H1 (cell line): ENCODE measurements around the gene PDK2. TPM values are rescaled to one million over a fixed set of nuclear protein-coding genes. Genes with fewer than 3 reads are reported as not detected.

ENCODE experiments used
- CTCF ChIA-PET: fragments of 300-600 bp; sonication (Branson Sonifier 250); formaldehyde crosslinking; loops from one replicate; lab custom pipeline; 2021; ENCODE audit not compliant: partially characterized antibody; lab: Charles Lee
- POLR2A ChIA-PET: fragments of 300-600 bp; sonication (Branson Sonifier 250); formaldehyde crosslinking; loops from one replicate; lab custom pipeline; 2021; ENCODE audit warnings: inconsistent platforms; ENCODE audit not compliant: partially characterized antibody; lab: Charles Lee
- DNase-seq, 2 experiments: peaks; one replicate each; pipeline versions ENCODE4 v3.0.0 to v3.0.0-alpha.2; 2010 to 2022; ENCODE audit warnings: low spot score in 2 of 2, low read depth in 1 of 2, mixed read lengths in 1 of 2
- FAIRE-seq: peaks from 2 replicates; lab custom pipeline; 2011; peaks lifted over from hg19 to GRCh38; lab: Jason Lieb, UNC
- H2AFZ ChIP-seq: 2 replicates; pipeline ENCODE4 v1.8.1; 2012; ENCODE audit warnings: low read length, inconsistent platforms
- H2AK5ac ChIP-seq: 2 replicates; pipeline ENCODE4 v1.6.1; 2013; ENCODE audit warnings: low read depth, low read length
- H2BK120ac ChIP-seq: replicated peaks from 2 replicates; pipeline ENCODE3; 2013; ENCODE audit warnings: low read depth, low read length, inconsistent platforms
- H2BK12ac ChIP-seq: 2 replicates; pipeline ENCODE4 v1.6.1; 2013; ENCODE audit warnings: low read depth, low read length
- H2BK15ac ChIP-seq: 2 replicates; pipeline ENCODE4 v1.6.1; 2013; ENCODE audit warnings: low read length
- H2BK20ac ChIP-seq: 2 replicates; pipeline ENCODE4 v1.6.1; 2013; ENCODE audit warnings: low read length
- H2BK5ac ChIP-seq: 2 replicates; pipeline ENCODE4 v1.6.1; 2013; ENCODE audit warnings: low read depth, low read length
- H3K14ac ChIP-seq: 2 replicates; pipeline ENCODE4 v1.6.1; 2013; ENCODE audit warnings: inconsistent platforms; ENCODE audit not compliant: insufficient read length
- H3K18ac ChIP-seq: 2 replicates; pipeline ENCODE4 v1.6.1; 2013; ENCODE audit warnings: low read length; ENCODE audit errors: extremely low read depth
- H3K23ac ChIP-seq: 2 replicates; pipeline ENCODE4 v1.6.1; 2013; ENCODE audit warnings: inconsistent platforms; ENCODE audit not compliant: insufficient read length
- H3K23me2 ChIP-seq: 2 replicates; pipeline ENCODE4 v1.6.1; 2013; ENCODE audit warnings: low read depth, low read length
- H3K27ac ChIP-seq: 2 replicates; pipeline ENCODE4 v1.6.1; 2011; ENCODE audit warnings: low read depth, low read length, inconsistent platforms
- H3K27me3 ChIP-seq, 4 experiments: replicated peaks in 1 of 4; 1 replicate in 1 of 4; 2 replicates in 3 of 4; pipeline versions ENCODE4 v1.6.1 to v1.8.1; 2011 to 2013; ENCODE audit warnings: low read length in 3 of 4, mild to moderate bottlenecking in 3 of 4, inconsistent platforms in 2 of 4, mixed read lengths in 2 of 4, moderate library complexity in 1 of 4; ENCODE audit not compliant: control insufficient read depth in 3 of 4, insufficient read depth in 3 of 4; ENCODE audit errors: extremely low read depth in 1 of 4
- H3K36me3 ChIP-seq, 4 experiments: 2 replicates each; pipeline versions ENCODE4 v1.6.1 to v1.8.1; 2011 to 2013; ENCODE audit warnings: mild to moderate bottlenecking in 4 of 4, low read length in 3 of 4, moderate library complexity in 2 of 4, control low read depth in 1 of 4, inconsistent platforms in 1 of 4; ENCODE audit not compliant: insufficient read depth in 4 of 4, control insufficient read depth in 2 of 4
- H3K4ac ChIP-seq: replicated peaks from 2 replicates; pipeline ENCODE3; 2013; ENCODE audit warnings: low read length, low read depth, mixed read lengths, inconsistent platforms; ENCODE audit not compliant: insufficient read length
- H3K4me1 ChIP-seq, 4 experiments: replicated peaks in 1 of 4; 1 replicate in 1 of 4; 2 replicates in 3 of 4; pipeline versions ENCODE4 v1.6.1 to v1.8.1; 2011 to 2013; ENCODE audit warnings: low read length in 3 of 4, inconsistent platforms in 2 of 4, mixed read lengths in 1 of 4; ENCODE audit not compliant: insufficient read depth in 4 of 4, control insufficient read depth in 3 of 4
- H3K4me2 ChIP-seq, 2 experiments: 2 replicates each; pipeline versions ENCODE4 v1.6.1 to v1.8.1; 2011 to 2013; ENCODE audit warnings: low read depth in 2 of 2, low read length in 2 of 2, control low read depth in 1 of 2, inconsistent platforms in 1 of 2, mild to moderate bottlenecking in 1 of 2; ENCODE audit not compliant: insufficient read depth in 1 of 2
- H3K4me3 ChIP-seq, 4 experiments: fragments of 200-600, 300-600 bp in 1 of 4; sonication (generic), shearing (Covaris generic), sonication (Bioruptor Twin) in 1 of 4; 2 replicates each; pipeline versions ENCODE4 v1.5.1 to v1.8.1; 2011 to 2016; ENCODE audit warnings: low read length in 4 of 4, low read depth in 3 of 4, control low read depth in 2 of 4, inconsistent platforms in 2 of 4, mild to moderate bottlenecking in 2 of 4, mixed read lengths in 1 of 4, moderate library complexity in 1 of 4; ENCODE audit not compliant: insufficient read depth in 2 of 4; ENCODE audit errors: extremely low read depth in 1 of 4
- H3K56ac ChIP-seq: replicated peaks from 2 replicates; pipeline ENCODE3; 2013; ENCODE audit warnings: low read depth, mild to moderate bottlenecking, mixed read lengths, low read length, inconsistent platforms; ENCODE audit not compliant: insufficient read length
- H3K79me1 ChIP-seq: 2 replicates; pipeline ENCODE4 v1.6.1; 2013; ENCODE audit warnings: low read depth, low read length, control low read depth
- H3K79me2 ChIP-seq, 2 experiments: 2 replicates each; pipeline versions ENCODE4 v1.6.1 to v1.8.1; 2012 to 2013; ENCODE audit warnings: low read length in 2 of 2, mild to moderate bottlenecking in 2 of 2, inconsistent platforms in 1 of 2; ENCODE audit not compliant: insufficient read depth in 2 of 2, control insufficient read depth in 1 of 2
- H3K9ac ChIP-seq, 4 experiments: replicated peaks in 1 of 4; 1 replicate in 1 of 4; 2 replicates in 3 of 4; pipeline versions ENCODE4 v1.6.1 to v1.8.1; 2011 to 2013; ENCODE audit warnings: low read depth in 3 of 4, low read length in 3 of 4, control low read depth in 2 of 4, mild to moderate bottlenecking in 2 of 4, moderate library complexity in 2 of 4, inconsistent platforms in 1 of 4; ENCODE audit errors: extremely low read depth in 1 of 4
- H3K9me3 ChIP-seq, 2 experiments: 2 replicates each; pipeline versions ENCODE4 v1.6.1 to v1.8.1; 2012 to 2013; ENCODE audit warnings: mild to moderate bottlenecking in 2 of 2, moderate library complexity in 2 of 2, control low read depth in 1 of 2, inconsistent platforms in 1 of 2, low read depth in 1 of 2, low read length in 1 of 2, mixed read lengths in 1 of 2; ENCODE audit not compliant: insufficient read depth in 2 of 2
- H4K20me1 ChIP-seq, 2 experiments: replicated peaks in 1 of 2; 2 replicates each; pipeline versions ENCODE3 to v1.8.1; 2011 to 2013; ENCODE audit warnings: inconsistent platforms in 2 of 2, low read length in 2 of 2, mild to moderate bottlenecking in 1 of 2; ENCODE audit not compliant: insufficient read depth in 2 of 2, control insufficient read depth in 1 of 2
- H4K5ac ChIP-seq: 2 replicates; pipeline ENCODE4 v1.6.1; 2013; ENCODE audit warnings: low read length, low read depth, mixed read lengths, inconsistent platforms; ENCODE audit not compliant: insufficient read length
- H4K8ac ChIP-seq: 2 replicates; pipeline ENCODE4 v1.8.0; 2013; ENCODE audit warnings: mild to moderate bottlenecking, moderate library complexity, low read length, inconsistent platforms; ENCODE audit not compliant: insufficient read depth; ENCODE audit errors: extremely low read depth
- H4K91ac ChIP-seq: replicated peaks from 2 replicates; pipeline ENCODE3; 2013; ENCODE audit warnings: low read length, mixed read lengths, inconsistent platforms; ENCODE audit not compliant: insufficient read length
- BACH1 ChIP-seq: IDR thresholded peaks from 2 replicates; pipeline ENCODE4 v1.6.1; 2012; ENCODE audit warnings: low read length, improper control_type of control experiment
- BCL11A ChIP-seq, 2 experiments: IDR thresholded peaks; one replicate each; pipeline ENCODE4 v1.6.1; 2011; ENCODE audit warnings: low read depth in 2 of 2, low read length in 2 of 2, mild to moderate bottlenecking in 2 of 2
- CEBPB ChIP-seq: IDR thresholded peaks from 2 replicates; pipeline ENCODE4 v1.6.1; 2012; ENCODE audit warnings: low read depth, low read length
- CHD2 ChIP-seq: IDR thresholded peaks from 2 replicates; pipeline ENCODE4 v1.6.1; 2012; ENCODE audit warnings: low read length, improper control_type of control experiment
- EGR1 ChIP-seq: IDR thresholded peaks from 2 replicates; pipeline ENCODE4 v1.6.1; 2011; ENCODE audit warnings: low read depth, low read length, borderline replicate concordance
- FOSL1 ChIP-seq: IDR thresholded peaks from 2 replicates; pipeline ENCODE4 v1.6.1; 2011; ENCODE audit warnings: mild to moderate bottlenecking, low read depth, low read length, moderate library complexity; ENCODE audit not compliant: insufficient read depth
- GABPA ChIP-seq: IDR thresholded peaks from 2 replicates; pipeline ENCODE4 v1.6.1; 2011; ENCODE audit warnings: mild to moderate bottlenecking, low read length, moderate library complexity, borderline replicate concordance; ENCODE audit not compliant: insufficient read depth
- HDAC6 ChIP-seq: IDR thresholded peaks from one replicate; pipeline ENCODE4 v1.7.1; 2012; ENCODE audit warnings: low read depth, mild to moderate bottlenecking, inconsistent platforms, low read length, moderate library complexity
- POU5F1 ChIP-seq: IDR thresholded peaks from 2 replicates; pipeline ENCODE4 v1.6.1; 2011; ENCODE audit warnings: low read depth, mild to moderate bottlenecking, low read length, moderate library complexity
- RXRA ChIP-seq: IDR thresholded peaks from 2 replicates; pipeline ENCODE4 v1.6.1; 2011; ENCODE audit warnings: low read depth, mild to moderate bottlenecking, low read length, moderate library complexity; ENCODE audit not compliant: insufficient read depth
- SAP30 ChIP-seq: fragments of 300-600 bp; sonication (generic); IDR thresholded peaks from 2 replicates; pipeline ENCODE4 v1.7.1; 2012; ENCODE audit warnings: low read length, moderate library complexity, mild to moderate bottlenecking, inconsistent platforms; ENCODE audit not compliant: insufficient read depth, insufficient replicate concordance
- SIRT6 ChIP-seq: IDR thresholded peaks from one replicate; pipeline ENCODE4 v1.7.1; 2012; ENCODE audit warnings: low read length, inconsistent platforms
- SP2 ChIP-seq: IDR thresholded peaks from 2 replicates; pipeline ENCODE4 v1.6.1; 2012; ENCODE audit warnings: mild to moderate bottlenecking, low read length, inconsistent platforms
- WGBS, 2 experiments: shearing (Covaris generic) in 1 of 2; methylation state at CpG; one replicate each; pipeline versions ENCODE4 v1.1.6 to v1.1.7; 2013 to 2015; ENCODE audit warnings: low lambda C conversion rate in 2 of 2, mixed read lengths in 2 of 2, inconsistent platforms in 1 of 2, low coverage in 1 of 2, missing lambda C conversion rate in 1 of 2; ENCODE audit not compliant: insufficient replicate concordance in 2 of 2, insufficient coverage in 1 of 2, insufficient read length in 1 of 2; ENCODE audit errors: extremely low coverage in 1 of 2, missing lambda C conversion rate in 1 of 2; 5-methylcytosine and 5-hydroxymethylcytosine counted together
- polyA plus RNA-seq, 7 experiments: library from polyadenylated mRNA; depleted of rRNA in 3 of 7; stranded (reverse) in 5 of 7; unstranded in 2 of 7; fragments of >200 nt in 5 of 7; fragments of 200-250 nt in 2 of 7; gene quantifications; 1 replicate in 5 of 7; 2 replicates in 1 of 7; 4 replicates in 1 of 7; pipeline versions ENCODE4 v1.2.1 to v1.2.3, GENCODE V29; 2011 to 2013; ENCODE audit warnings: missing spikeins in 2 of 7, mixed read lengths in 2 of 7
- total RNA-seq: library from RNA; stranded (reverse); fragmentation: NEBNext Ultra II Directional; extraction: Animal tissue kit (Norgen Biotek cat#: 25700); gene quantifications from 2 replicates; pipeline ENCODE4 v1.2.1, GENCODE V29; 2021

Gene PDK2
- total and polyA plus RNA-seq, 2 of the 8 experiments (the other 6 are each of a cell fraction or from before 2014, with no cell fraction given): 18.3 to 121 TPM

GRCh38 chr17:50110591-50111349 is 15.6 kb downstream of the PDK2 start:
- no peak for FAIRE-seq
- CTCF ChIA-PET: interaction anchor here (0.6 to 23.0 kb wide), 10 partner anchors 13 to 67 kb away, joined by 3 to 412 read pairs (median 5); partner anchors contain the start of genes PDK2, PPP1R9B and SGCA
- WGBS, 2 experiments: 90% methylated on average over 19 of the region's 19 CpGs; no CpG with 5 or more reads in 1 of the 2 experiments
- no peak overlapping the region for H3K56ac ChIP-seq
- H3K27me3 ChIP-seq: no peaks in the 10 kb centered on the region; a peak in 1 of 7 replicates
- H4K20me1 ChIP-seq: peaks cover under 1 to 2% of the 10 kb centered on the region in 2 experiments
- no peaks in the 10 kb centered on the region for H3K23me2 ChIP-seq
- no peak overlapping the region for H3K4me2 ChIP-seq
- H3K27ac ChIP-seq: no peak overlapping the region
- no peak overlapping the region for H3K4me3 ChIP-seq
- H3K23ac ChIP-seq: no peak overlapping the region
- H2AFZ ChIP-seq: no peak overlapping the region
- no peak overlapping the region; the same call in 1 of the 2 replicates for H4K8ac ChIP-seq
- no peak for DNase-seq
- H3K36me3 ChIP-seq: no peaks in the 10 kb centered on the region; a peak in 2 of 8 replicates
- H3K9ac ChIP-seq: no peak overlapping the region
- H3K9me3 ChIP-seq: no peaks in the 10 kb centered on the region
- no peak overlapping the region for H2BK5ac ChIP-seq
- peaks cover 6 to 10% (median 8%) of the 10 kb centered on the region in 4 experiments; a peak in 6 of 7 replicates for H3K4me1 ChIP-seq
- POLR2A ChIA-PET: interaction anchor here (0.9 to 1.6 kb wide), 5 partner anchors 11 to 30 kb away, joined by 3 to 8 read pairs (median 5); no protein-coding TSS in a partner anchor
- H2BK20ac ChIP-seq: no peak overlapping the region
- no peak overlapping the region for H3K18ac ChIP-seq
- H2BK12ac ChIP-seq: no peak overlapping the region
- no peaks in the 10 kb centered on the region for H3K79me1 ChIP-seq
- no peak overlapping the region for H2AK5ac ChIP-seq
- H2BK120ac ChIP-seq: no peak overlapping the region
- H3K4ac ChIP-seq: no peak overlapping the region
- no peak overlapping the region for H2BK15ac ChIP-seq
- H3K14ac ChIP-seq: no peak overlapping the region
- H4K91ac ChIP-seq: no peak overlapping the region
- no peak overlapping the region for H4K5ac ChIP-seq
- no peaks in the 10 kb centered on the region for H3K79me2 ChIP-seq
- TF ChIP-seq BCL11A (IDR thresholded peaks at IDR 0.05; ENCODE audit: low read depth in 2 of 2, low read length in 2 of 2) (no peak), RXRA (no peak), FOSL1 (no peak), SAP30 (no peak), CHD2 (no peak), HDAC6 (no peak), BACH1 (no peak), CEBPB (no peak), SP2 (no peak), GABPA (no peak), EGR1 (no peak), POU5F1 (no peak), SIRT6 (no peak)
